SK-N-MC (cell line): ENCODE results near the gene MOV10L1.

ENCODE experiments used
- EZH2 ChIP-seq: fragments of 200-600 bp; sonication (generic); IDR thresholded peaks from one replicate; pipeline ENCODE4 v1.6.1; 2017; ENCODE audit warnings: antibody characterized with exemption
- POLR2AphosphoS5 ChIP-seq: IDR thresholded peaks from 2 replicates; pipeline ENCODE4 v1.6.1; 2012; ENCODE audit warnings: mild to moderate bottlenecking, low read depth, low read length, borderline replicate concordance

GRCh38 chr22:50092342-50092741 lies 2.5 kb downstream of the MOV10L1 start:
- TF ChIP-seq EZH2 (no peak), POLR2AphosphoS5 (no peak)
